ENCODE measurements around the gene MYO10.

Gene MYO10

DNA sequence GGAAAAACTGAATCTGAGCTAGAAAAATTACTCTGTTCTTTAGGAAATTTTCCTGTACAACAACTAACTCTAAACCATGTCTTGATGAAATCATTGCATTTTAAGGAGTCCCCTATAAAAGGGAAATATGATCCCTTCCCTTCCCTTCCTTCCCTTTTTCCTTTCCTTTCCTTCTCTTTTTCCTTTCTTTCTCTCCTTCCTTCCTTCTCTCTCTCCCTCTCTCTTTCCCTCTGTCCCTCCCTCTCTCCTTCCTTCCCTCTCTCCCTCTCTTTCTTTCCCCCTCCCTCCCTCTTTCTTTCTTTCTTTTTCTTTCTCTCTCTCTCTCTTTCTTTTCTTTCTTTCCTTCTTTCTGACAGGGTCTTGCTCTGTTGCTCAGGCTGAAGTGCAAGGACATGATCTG, 42.2 kb upstream of the MYO10 start:
- no peaks in the 10 kb centered on the region for H3K9me3 ChIP-seq
- no peak overlapping the region for H3K4me3 ChIP-seq (ENCODE audit: low read depth in 1 of 2, low read length in 1 of 2)
- no peak overlapping the region for H3K27ac ChIP-seq
- TF ChIP-seq, protein P1, sequence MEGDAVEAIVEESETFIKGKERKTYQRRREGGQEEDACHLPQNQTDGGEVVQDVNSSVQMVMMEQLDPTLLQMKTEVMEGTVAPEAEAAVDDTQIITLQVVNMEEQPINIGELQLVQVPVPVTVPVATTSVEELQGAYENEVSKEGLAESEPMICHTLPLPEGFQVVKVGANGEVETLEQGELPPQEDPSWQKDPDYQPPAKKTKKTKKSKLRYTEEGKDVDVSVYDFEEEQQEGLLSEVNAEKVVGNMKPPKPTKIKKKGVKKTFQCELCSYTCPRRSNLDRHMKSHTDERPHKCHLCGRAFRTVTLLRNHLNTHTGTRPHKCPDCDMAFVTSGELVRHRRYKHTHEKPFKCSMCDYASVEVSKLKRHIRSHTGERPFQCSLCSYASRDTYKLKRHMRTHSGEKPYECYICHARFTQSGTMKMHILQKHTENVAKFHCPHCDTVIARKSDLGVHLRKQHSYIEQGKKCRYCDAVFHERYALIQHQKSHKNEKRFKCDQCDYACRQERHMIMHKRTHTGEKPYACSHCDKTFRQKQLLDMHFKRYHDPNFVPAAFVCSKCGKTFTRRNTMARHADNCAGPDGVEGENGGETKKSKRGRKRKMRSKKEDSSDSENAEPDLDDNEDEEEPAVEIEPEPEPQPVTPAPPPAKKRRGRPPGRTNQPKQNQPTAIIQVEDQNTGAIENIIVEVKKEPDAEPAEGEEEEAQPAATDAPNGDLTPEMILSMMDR (IDR thresholded peaks at IDR 0.05) = no peak
- H3K27me3 ChIP-seq = no peaks in the 10 kb centered on the region
- no peaks in the 10 kb centered on the region for H3K4me1 ChIP-seq (ENCODE audit: control insufficient read depth in 1 of 2, insufficient read depth in 1 of 2, low read depth in 1 of 2, low read length in 1 of 2)
- no peaks in the 10 kb centered on the region for H3K36me3 ChIP-seq

DNA sequence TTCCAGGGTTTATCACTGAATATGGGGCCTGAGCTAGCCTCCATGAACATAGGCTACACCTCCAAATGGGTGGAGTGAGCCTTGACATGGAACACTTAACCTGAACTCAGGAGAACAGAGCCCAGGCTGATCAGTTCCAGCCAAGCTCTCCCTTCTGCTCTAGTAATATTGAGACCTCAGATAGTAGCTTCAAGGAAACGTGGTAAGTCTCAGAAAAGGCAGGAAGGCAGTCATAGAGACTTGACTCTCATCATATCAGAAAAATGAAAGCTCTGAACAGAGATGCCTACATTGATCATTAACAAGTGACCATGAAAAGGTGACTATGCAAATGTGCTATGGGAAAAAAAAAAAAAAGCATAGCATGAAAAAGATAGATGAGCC, 40.5 kb upstream of the MYO10 start:
- H3K9me3 ChIP-seq = no peaks in the 10 kb centered on the region
- no peaks in the 10 kb centered on the region for H3K27me3 ChIP-seq
- H3K36me3 ChIP-seq = no peaks in the 10 kb centered on the region
- H3K4me3 ChIP-seq (ENCODE audit: low read depth in 1 of 2, low read length in 1 of 2) = no peak overlapping the region
- H3K27ac ChIP-seq = no peak overlapping the region
- TF ChIP-seq, protein P1 (IDR thresholded peaks at IDR 0.05) = no peak
- no peaks in the 10 kb centered on the region for H3K4me1 ChIP-seq (ENCODE audit: control insufficient read depth in 1 of 2, insufficient read depth in 1 of 2, low read depth in 1 of 2, low read length in 1 of 2)

DNA sequence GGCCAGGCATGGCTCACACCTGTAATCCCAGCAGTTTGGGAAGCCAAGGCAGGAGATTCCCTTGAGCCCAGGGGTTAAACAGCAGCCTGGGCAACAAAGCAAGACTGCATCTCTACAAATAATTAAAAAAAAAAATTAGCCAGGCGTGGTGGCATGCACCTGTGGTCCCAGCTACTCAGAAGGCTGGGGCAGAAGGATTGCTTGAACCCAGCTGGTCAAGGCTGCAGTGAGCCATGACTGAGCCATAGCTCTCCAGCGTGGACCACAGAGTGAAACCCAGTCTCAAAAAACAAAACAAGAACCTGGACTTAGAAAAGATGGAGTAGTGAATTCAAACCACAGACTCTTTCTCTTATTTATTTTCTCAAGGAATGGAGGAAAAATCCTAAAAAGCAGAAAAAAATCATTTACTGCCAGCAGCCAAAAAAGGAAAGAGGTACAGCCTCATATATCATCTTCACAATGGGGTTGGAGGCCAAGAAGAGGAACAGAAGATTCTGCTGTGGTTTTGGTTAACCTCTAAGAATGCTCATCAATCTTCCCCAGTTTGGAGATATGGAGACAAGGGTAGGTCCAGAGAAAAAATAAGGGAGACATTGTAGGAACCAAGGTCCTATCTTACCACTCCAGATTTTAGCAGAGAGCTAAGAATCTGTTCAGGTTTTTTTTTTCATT, 40.0 kb upstream of the MYO10 start:
- no peaks in the 10 kb centered on the region for H3K36me3 ChIP-seq
- TF ChIP-seq, protein P1 (IDR thresholded peaks at IDR 0.05) = no peak
- H3K27me3 ChIP-seq = no peaks in the 10 kb centered on the region
- H3K27ac ChIP-seq = no peak overlapping the region
- H3K4me1 ChIP-seq (ENCODE audit: control insufficient read depth in 1 of 2, insufficient read depth in 1 of 2, low read depth in 1 of 2, low read length in 1 of 2) = no peaks in the 10 kb centered on the region
- no peak overlapping the region for H3K4me3 ChIP-seq (ENCODE audit: low read depth in 1 of 2, low read length in 1 of 2)
- no peaks in the 10 kb centered on the region for H3K9me3 ChIP-seq

DNA sequence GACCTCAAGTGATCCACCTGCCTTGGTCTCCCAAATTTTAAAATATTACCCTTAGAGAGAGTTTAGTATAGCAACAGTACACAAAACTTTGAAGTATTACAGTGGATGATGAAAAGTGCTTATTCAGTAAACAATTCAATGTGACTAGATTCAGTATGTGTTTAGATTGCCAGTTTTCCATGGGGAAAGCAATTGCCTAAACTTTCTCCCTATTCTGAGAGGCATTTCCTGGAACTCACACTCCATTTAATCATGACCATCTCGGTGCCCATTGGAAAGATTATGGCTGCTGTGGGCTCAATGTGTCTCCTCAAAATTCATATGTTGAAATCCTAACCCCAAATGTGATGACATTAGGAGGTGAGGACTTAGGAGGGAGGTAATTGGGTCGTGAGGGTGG, 38.9 kb upstream of the MYO10 start:
- Histone ChIP-seq H3K27me3 (no peaks in the 10 kb centered on the region), H3K9me3 (no peaks in the 10 kb centered on the region), H3K4me1 (ENCODE audit: control insufficient read depth in 1 of 2, insufficient read depth in 1 of 2, low read depth in 1 of 2, low read length in 1 of 2) (no peaks in the 10 kb centered on the region), H3K36me3 (no peaks in the 10 kb centered on the region), H3K4me3 (ENCODE audit: low read depth in 1 of 2, low read length in 1 of 2) (no peak overlapping the region), H3K27ac (no peak overlapping the region)
- TF ChIP-seq, protein P1 (IDR thresholded peaks at IDR 0.05) = no peak

DNA sequence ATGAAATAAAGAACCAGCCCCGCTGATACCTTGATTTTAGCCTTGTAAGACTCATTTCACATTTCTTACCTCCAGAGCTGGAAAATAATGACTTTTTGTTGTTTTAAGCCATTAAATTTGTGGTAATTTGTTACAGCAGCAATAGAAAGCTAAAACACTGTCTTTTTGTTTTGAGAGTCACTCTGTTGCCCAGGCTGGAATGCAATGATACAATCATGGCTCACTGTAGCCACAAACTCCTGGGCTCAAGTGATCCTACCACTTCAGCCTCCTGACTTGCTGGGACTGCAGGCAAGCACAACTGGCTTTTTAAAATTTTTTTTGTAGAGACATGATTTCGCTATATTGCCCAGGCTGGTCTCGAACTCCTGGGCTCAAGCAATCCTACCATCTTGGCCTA, 34.7 kb upstream of the MYO10 start:
- no peaks in the 10 kb centered on the region for H3K9me3 ChIP-seq
- no peaks in the 10 kb centered on the region for H3K36me3 ChIP-seq
- no peak overlapping the region for H3K27ac ChIP-seq
- H3K27me3 ChIP-seq = no peaks in the 10 kb centered on the region
- H3K4me1 ChIP-seq (ENCODE audit: control insufficient read depth in 1 of 2, insufficient read depth in 1 of 2, low read depth in 1 of 2, low read length in 1 of 2) = no peaks in the 10 kb centered on the region
- no peak overlapping the region for H3K4me3 ChIP-seq (ENCODE audit: low read depth in 1 of 2, low read length in 1 of 2)
- TF ChIP-seq, protein P1 (IDR thresholded peaks at IDR 0.05) = no peak

Measured in neutrophil (primary cell).